GM13977 (cell line): ENCODE data around the gene NFATC2.
A peak's percentile ranks its signal among the peaks of the same experiment; 100 is the strongest.

Experiments used
- DNase-seq: peaks from one replicate; pipeline ENCODE4 v3.0.0; 2012; ENCODE audit warnings: low spot score
- CTCF ChIP-seq: IDR thresholded peaks from 2 replicates; pipeline ENCODE4 v1.5.1; 2012; ENCODE audit warnings: mild to moderate bottlenecking, control low read depth; ENCODE audit not compliant: insufficient read depth; ENCODE audit errors: extremely low read depth, missing control alignments
- in situ Hi-C: fragments of 300-500 bp; cut with MboI; formaldehyde crosslinking; loops from one replicate; pipeline ENCODE4 v1.12.0; 2022; ENCODE audit warnings: low sequenced_read_pairs, low pct_unique_long_range_greater_than_20kb, mixed read lengths, inconsistent platforms; ENCODE audit not compliant: unreplicated experiment

The NFATC2 gene

DNA sequence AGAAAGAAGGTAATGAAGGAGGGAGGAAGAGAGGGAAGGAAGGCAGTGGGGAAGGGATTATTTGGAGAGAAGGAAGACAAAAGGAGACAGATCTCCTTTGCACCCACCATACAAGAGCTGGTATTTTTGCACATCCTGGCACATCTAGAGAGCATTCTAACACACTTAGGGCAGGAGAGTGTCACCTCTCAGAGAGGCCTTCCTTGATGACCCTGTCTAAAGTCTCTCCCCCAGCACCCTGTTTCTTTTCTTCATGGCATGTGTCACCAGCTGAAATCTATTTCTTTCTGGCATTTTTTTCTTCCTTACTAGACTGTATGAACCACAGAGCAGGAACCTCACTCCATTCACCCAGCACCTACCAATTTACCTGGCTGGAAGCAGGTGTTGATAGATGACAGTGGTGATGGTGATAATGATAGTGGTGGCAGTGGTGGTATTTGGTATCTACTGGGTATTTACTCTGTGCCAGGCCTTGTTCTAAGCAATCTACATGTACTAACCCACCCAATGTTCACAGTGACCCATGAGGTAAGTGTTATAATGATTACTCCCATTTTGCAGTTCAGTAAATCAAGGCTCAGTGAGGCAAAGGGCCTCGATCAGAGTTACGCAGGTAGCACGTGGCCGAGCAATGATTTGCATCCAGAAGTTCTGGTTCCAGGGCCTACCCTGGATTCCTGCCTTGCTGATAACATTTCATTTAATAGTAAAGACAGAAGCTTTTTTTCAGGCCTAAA lies 131.8 kb downstream of the NFATC2 start:
- no peak for TF ChIP-seq CTCF
- no peak for DNase-seq
- in situ Hi-C loops = no loop called here

GRCh38 chr20:51409192-51409880 lies 133.2 kb downstream of the NFATC2 start:
- TF ChIP-seq CTCF = no peak
- DNase-seq = no peak
- in situ Hi-C loops = no loop called here

DNA sequence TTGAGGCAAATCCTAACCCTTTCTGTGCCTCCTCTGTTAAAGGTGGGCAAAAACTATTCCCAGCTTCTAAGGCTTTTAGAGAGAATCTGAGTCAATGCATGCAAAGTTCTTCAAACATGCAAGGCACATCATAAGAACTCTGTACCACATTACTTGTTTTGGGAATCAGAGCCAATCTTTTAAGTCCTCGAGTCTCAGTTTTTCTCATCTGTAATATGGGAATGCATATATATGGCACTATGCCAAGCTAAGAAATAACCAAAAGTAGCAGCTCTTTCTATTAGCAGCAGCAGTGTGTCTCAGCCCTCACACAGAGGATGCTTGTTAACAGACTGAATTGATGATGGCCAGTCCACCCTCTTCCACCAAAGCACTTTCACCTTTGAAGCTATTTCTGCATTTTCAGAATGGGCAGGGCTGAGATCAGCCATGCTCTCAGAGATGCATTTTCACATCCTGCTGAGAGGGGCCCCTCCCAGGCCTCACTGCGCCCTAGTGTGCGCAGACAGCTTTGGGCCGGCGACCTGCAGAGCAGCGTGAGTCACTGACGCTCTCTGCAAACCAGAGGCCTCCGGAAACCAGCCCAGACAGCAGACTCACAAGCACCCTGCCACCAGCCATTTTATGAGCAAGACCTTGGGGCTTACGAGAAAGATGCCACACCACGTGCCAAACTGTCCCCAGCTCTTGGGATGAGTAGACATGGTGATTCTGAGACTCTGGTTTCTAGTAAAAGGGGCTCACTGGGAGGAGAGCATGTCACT lies 138.0 kb downstream of the NFATC2 start:
- in situ Hi-C loops = no loop called here
- peak; percentile 86 for DNase-seq
- TF ChIP-seq CTCF = no peak

DNA sequence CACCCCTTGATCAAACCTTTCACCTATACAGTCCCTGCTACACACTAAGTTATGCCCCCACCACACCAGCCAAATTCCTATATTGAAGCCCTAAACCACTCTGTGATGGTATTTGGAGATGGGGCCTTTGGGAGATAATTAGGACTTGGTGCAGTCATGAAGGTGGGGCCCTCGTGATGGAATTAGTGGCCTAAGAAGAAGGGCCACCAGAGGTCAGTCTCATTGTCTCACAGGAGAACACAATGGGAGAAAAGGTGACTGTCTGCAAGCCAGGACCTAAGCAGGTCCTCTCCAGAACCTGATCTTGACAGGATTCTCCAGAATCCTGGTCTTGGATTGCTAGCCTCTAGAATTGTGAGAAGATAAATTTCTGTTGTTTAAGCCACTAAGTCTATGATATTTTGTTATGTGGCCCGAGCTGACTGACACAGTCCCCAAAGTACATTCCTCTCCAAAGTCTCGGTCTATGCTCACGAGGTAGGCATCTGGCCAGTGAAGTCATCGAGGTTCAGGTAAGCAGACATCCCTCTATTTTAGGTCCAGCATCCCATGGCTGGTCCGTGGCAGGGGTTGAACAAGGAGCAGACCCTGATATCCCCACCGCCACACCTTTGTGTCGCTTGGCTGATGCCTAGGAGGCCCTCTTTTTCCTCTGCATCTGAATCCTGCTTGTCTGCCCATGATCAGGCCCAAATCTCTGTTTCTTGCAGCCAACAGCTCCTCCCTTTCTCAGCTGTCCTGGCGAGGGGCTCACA lies 138.9 kb downstream of the NFATC2 start:
- no peak for TF ChIP-seq CTCF
- in situ Hi-C loops = no loop called here
- no peak for DNase-seq

- in situ Hi-C loops = no loop called here
- no peak for DNase-seq
Measured at GRCh38 chr20:51402201-51402600, 140.3 kb downstream of the NFATC2 start.

More at GRCh38 chr20:51402201-51402600, 140.3 kb downstream of the NFATC2 start:
- no peak for TF ChIP-seq CTCF
